ENCODE measurements around the gene DPYD.
"Not testable (repeated sequence)": the region's sequence is repeated elsewhere in the genome, so short reads cannot be mapped to it uniquely, and the experiment has no call there.

Gene DPYD

DNA sequence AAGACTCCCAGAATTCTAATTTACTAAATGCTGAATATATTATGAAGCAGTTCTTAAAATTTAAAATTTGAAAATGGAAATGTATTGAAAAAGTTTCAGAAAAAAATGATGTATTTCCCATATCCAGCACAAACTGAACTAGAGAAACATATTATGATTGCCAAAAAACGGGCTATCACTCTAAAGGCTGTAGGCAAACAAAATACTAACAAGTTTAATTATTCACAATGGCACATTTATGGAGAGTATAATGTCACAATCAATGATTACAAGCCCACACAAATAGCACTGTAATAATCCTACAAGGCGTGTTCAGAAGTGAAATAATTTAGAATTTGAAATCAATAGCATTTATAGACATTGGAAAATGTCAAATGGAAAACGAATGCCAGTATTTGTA lies 667.9 kb downstream of the DPYD start:
- Histone ChIP-seq H3K9ac (ENCODE audit: low read depth, low read length) (no peak overlapping the region), H3K36me3 (ENCODE audit: control insufficient read depth, insufficient read depth, low read length) (no peaks in the 10 kb centered on the region), H3K4me3 (ENCODE audit: low read depth, low read length) (no peak overlapping the region), H3K27me3 (ENCODE audit: control insufficient read depth, insufficient read depth, low read length) (no peaks in the 10 kb centered on the region), H3K4me1 (ENCODE audit: control insufficient read depth, insufficient read depth, low read length) (no peaks in the 10 kb centered on the region), H3K9me3 (ENCODE audit: control insufficient read depth, insufficient read depth, low read length) (no peaks in the 10 kb centered on the region)

- H3K36me3 ChIP-seq (ENCODE audit: control insufficient read depth, insufficient read depth, low read length): no peaks in the 10 kb centered on the region
- H3K9me3 ChIP-seq (ENCODE audit: control insufficient read depth, insufficient read depth, low read length): no peaks in the 10 kb centered on the region
- no peak overlapping the region for H3K4me3 ChIP-seq (ENCODE audit: low read depth, low read length)
- H3K9ac ChIP-seq (ENCODE audit: low read depth, low read length): no peak overlapping the region
- no peaks in the 10 kb centered on the region for H3K4me1 ChIP-seq (ENCODE audit: control insufficient read depth, insufficient read depth, low read length)
- no peaks in the 10 kb centered on the region for H3K27me3 ChIP-seq (ENCODE audit: control insufficient read depth, insufficient read depth, low read length)
Observed at GRCh38 chr1:97252076-97252475, 668.8 kb downstream of the DPYD start.

- Histone ChIP-seq H3K4me3 (ENCODE audit: low read depth, low read length) (no peak overlapping the region), H3K27me3 (ENCODE audit: control insufficient read depth, insufficient read depth, low read length) (no peaks in the 10 kb centered on the region), H3K36me3 (ENCODE audit: control insufficient read depth, insufficient read depth, low read length) (no peaks in the 10 kb centered on the region), H3K9me3 (ENCODE audit: control insufficient read depth, insufficient read depth, low read length) (no peaks in the 10 kb centered on the region), H3K4me1 (ENCODE audit: control insufficient read depth, insufficient read depth, low read length) (no peaks in the 10 kb centered on the region), H3K9ac (ENCODE audit: low read depth, low read length) (no peak overlapping the region)
Observed at GRCh38 chr1:97247196-97247595, 673.6 kb downstream of the DPYD start.

DNA sequence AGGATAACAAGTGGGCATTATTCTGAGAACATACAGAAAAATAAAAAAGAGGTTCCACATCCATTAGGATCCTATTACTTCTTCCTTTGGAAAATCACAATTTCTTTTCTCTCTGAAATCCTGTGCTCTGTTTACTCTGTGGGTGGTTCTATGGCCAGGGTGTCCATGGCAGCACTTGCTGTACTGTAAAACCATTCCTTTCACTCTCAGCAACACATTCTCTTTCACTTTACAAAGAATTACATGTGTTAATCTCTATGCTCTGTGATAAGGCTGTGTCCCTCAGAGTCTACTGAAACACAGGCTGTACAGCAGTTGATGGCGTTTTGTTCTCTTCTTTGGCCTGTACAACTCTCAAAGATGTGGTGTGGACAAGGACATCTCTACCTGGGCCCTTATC lies 675.2 kb downstream of the DPYD start:
- Histone ChIP-seq H3K9ac (ENCODE audit: low read depth, low read length) (no peak overlapping the region), H3K27me3 (ENCODE audit: control insufficient read depth, insufficient read depth, low read length) (no peaks in the 10 kb centered on the region), H3K9me3 (ENCODE audit: control insufficient read depth, insufficient read depth, low read length) (no peaks in the 10 kb centered on the region), H3K4me1 (ENCODE audit: control insufficient read depth, insufficient read depth, low read length) (no peaks in the 10 kb centered on the region), H3K4me3 (ENCODE audit: low read depth, low read length) (no peak overlapping the region), H3K36me3 (ENCODE audit: control insufficient read depth, insufficient read depth, low read length) (no peaks in the 10 kb centered on the region)

DNA sequence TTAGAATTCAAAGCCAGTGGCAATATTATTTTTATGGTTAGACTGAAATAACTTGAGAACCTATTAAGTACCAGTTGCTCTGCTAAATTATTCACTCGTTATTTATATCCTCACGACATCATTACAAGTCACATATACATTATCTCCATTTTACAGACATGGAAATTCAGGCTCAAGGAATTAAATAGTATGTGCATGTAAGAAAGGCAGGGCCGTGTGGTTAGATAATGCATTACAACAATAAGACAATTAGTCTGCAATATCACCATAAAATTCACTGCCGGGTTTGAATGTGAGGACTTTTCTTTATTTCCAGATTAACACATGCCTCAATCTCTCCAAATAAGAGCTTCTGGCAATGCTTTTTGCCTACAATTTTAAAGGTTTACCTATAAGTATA lies 675.8 kb downstream of the DPYD start:
- Histone ChIP-seq H3K27me3 (ENCODE audit: control insufficient read depth, insufficient read depth, low read length) (no peaks in the 10 kb centered on the region), H3K36me3 (ENCODE audit: control insufficient read depth, insufficient read depth, low read length) (no peaks in the 10 kb centered on the region), H3K4me3 (ENCODE audit: low read depth, low read length) (no peak overlapping the region), H3K4me1 (ENCODE audit: control insufficient read depth, insufficient read depth, low read length) (no peaks in the 10 kb centered on the region), H3K9ac (ENCODE audit: low read depth, low read length) (no peak overlapping the region), H3K9me3 (ENCODE audit: control insufficient read depth, insufficient read depth, low read length) (no peaks in the 10 kb centered on the region)

- Histone ChIP-seq H3K9ac (ENCODE audit: low read depth, low read length) (no peak overlapping the region), H3K36me3 (ENCODE audit: control insufficient read depth, insufficient read depth, low read length) (no peaks in the 10 kb centered on the region), H3K9me3 (ENCODE audit: control insufficient read depth, insufficient read depth, low read length) (no peaks in the 10 kb centered on the region)
Observed at GRCh38 chr1:97243973-97244560, 676.8 kb downstream of the DPYD start.

DNA sequence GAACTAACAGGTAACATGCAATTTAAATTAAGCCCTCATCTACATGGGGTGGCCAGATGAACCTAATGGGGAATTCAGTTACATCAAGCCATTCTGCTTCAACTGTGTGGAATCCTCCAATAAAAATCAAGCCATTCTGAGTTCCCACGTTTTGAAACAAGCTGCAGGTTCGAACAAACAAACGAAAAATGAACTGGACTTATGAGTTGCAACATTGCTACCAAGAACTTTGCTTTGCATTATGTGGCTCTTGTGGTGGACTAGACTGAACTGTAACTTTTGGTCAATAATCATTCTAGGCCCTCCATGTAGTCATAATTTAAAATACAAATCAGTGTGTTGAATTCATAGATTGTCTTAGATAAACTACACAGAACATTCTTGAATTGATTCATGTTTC lies 682.0 kb downstream of the DPYD start:
- Histone ChIP-seq H3K4me1 (ENCODE audit: control insufficient read depth, insufficient read depth, low read length) (no peaks in the 10 kb centered on the region), H3K36me3 (ENCODE audit: control insufficient read depth, insufficient read depth, low read length) (no peaks in the 10 kb centered on the region), H3K4me3 (ENCODE audit: low read depth, low read length) (no peak overlapping the region), H3K9ac (ENCODE audit: low read depth, low read length) (no peak overlapping the region), H3K27me3 (ENCODE audit: control insufficient read depth, insufficient read depth, low read length) (no peaks in the 10 kb centered on the region), H3K9me3 (ENCODE audit: control insufficient read depth, insufficient read depth, low read length) (no peaks in the 10 kb centered on the region)

More at GRCh38 chr1:97243973-97244560, 676.8 kb downstream of the DPYD start:
- H3K4me3 ChIP-seq (ENCODE audit: low read depth, low read length): no peak overlapping the region
- H3K27me3 ChIP-seq (ENCODE audit: control insufficient read depth, insufficient read depth, low read length): no peaks in the 10 kb centered on the region
- H3K4me1 ChIP-seq (ENCODE audit: control insufficient read depth, insufficient read depth, low read length): no peaks in the 10 kb centered on the region

DNA sequence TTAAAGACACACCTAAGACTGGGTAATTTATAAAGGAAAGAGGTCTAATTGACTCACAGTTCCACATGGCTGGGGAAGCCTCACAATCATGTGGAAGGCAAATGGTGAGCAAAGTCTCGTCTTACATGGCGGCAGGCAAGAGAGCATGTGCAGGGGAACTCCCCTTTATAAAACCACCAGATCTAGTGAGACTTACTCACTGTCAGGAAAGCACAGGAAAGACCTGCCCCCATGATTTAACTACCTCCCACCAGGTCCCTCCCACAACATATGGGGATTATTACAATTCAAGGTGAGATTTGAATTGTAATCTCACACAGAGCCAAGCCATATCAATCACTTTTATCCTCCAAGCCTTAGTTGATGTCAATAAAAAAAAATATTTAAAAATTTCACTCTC lies 689.5 kb downstream of the DPYD start:
- H3K4me1 ChIP-seq (ENCODE audit: control insufficient read depth, insufficient read depth, low read length); H3K27me3 ChIP-seq (ENCODE audit: control insufficient read depth, insufficient read depth, low read length); H3K9ac ChIP-seq (ENCODE audit: low read depth, low read length); H3K4me3 ChIP-seq (ENCODE audit: low read depth, low read length); H3K36me3 ChIP-seq (ENCODE audit: control insufficient read depth, insufficient read depth, low read length); H3K9me3 ChIP-seq (ENCODE audit: control insufficient read depth, insufficient read depth, low read length): not testable (repeated sequence)

DNA sequence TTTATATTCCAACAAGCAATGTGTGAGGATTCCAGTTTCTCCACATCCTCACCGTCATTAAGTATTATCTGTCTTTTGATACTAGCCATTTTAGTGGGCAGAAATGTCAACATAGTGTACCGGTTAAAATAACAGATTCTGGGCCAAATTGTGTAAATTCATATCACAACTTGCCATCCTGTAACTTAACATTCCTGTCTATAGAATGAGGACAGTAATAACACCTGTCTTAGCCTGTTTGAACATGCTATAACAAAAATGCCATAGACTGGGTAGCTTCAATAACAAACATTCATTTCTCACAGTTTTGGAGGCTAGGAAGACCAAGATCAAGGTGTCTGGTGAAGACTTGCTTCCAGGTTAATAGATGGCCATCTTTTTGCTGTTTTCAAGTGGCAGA lies 708.2 kb downstream of the DPYD start:
- no peaks in the 10 kb centered on the region for H3K36me3 ChIP-seq (ENCODE audit: control insufficient read depth, insufficient read depth, low read length)
- no peak overlapping the region for H3K4me3 ChIP-seq (ENCODE audit: low read depth, low read length)
- H3K4me1 ChIP-seq (ENCODE audit: control insufficient read depth, insufficient read depth, low read length): no peaks in the 10 kb centered on the region
- H3K9me3 ChIP-seq (ENCODE audit: control insufficient read depth, insufficient read depth, low read length): no peaks in the 10 kb centered on the region
- no peaks in the 10 kb centered on the region for H3K27me3 ChIP-seq (ENCODE audit: control insufficient read depth, insufficient read depth, low read length)
- H3K9ac ChIP-seq (ENCODE audit: low read depth, low read length): no peak overlapping the region

DNA sequence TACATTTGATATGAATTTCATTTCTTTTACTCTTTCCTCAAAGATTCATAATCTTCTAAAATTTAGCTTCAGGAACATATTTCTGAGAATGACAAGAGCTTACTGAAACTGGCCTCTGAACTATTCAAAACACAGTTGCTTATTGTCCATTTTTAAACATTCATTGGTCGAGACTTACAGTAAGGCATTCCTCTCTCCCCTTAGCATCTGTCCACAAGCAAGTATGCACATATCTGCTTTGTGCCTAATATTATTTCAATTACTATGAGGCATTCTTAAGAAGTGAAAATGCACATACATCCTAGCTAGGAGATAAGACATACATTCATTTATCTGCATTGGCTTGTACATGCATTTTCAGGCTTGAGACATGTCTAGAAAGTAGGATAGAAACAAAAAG lies 710.5 kb downstream of the DPYD start:
- Histone ChIP-seq H3K27me3 (ENCODE audit: control insufficient read depth, insufficient read depth, low read length) (no peaks in the 10 kb centered on the region), H3K36me3 (ENCODE audit: control insufficient read depth, insufficient read depth, low read length) (no peaks in the 10 kb centered on the region), H3K9me3 (ENCODE audit: control insufficient read depth, insufficient read depth, low read length) (no peaks in the 10 kb centered on the region), H3K4me3 (ENCODE audit: low read depth, low read length) (no peak overlapping the region), H3K4me1 (ENCODE audit: control insufficient read depth, insufficient read depth, low read length) (no peaks in the 10 kb centered on the region), H3K9ac (ENCODE audit: low read depth, low read length) (no peak overlapping the region)

- no peaks in the 10 kb centered on the region for H3K4me1 ChIP-seq (ENCODE audit: control insufficient read depth, insufficient read depth, low read length)
- no peaks in the 10 kb centered on the region for H3K27me3 ChIP-seq (ENCODE audit: control insufficient read depth, insufficient read depth, low read length)
- H3K4me3 ChIP-seq (ENCODE audit: low read depth, low read length): no peak overlapping the region
- H3K9ac ChIP-seq (ENCODE audit: low read depth, low read length): no peak overlapping the region
- no peaks in the 10 kb centered on the region for H3K9me3 ChIP-seq (ENCODE audit: control insufficient read depth, insufficient read depth, low read length)
- H3K36me3 ChIP-seq (ENCODE audit: control insufficient read depth, insufficient read depth, low read length): no peaks in the 10 kb centered on the region
Observed at GRCh38 chr1:97209381-97209957, 711.4 kb downstream of the DPYD start.

- Histone ChIP-seq H3K9ac (ENCODE audit: low read depth, low read length) (no peak overlapping the region), H3K36me3 (ENCODE audit: control insufficient read depth, insufficient read depth, low read length) (no peaks in the 10 kb centered on the region), H3K4me3 (ENCODE audit: low read depth, low read length) (no peak overlapping the region), H3K27me3 (ENCODE audit: control insufficient read depth, insufficient read depth, low read length) (no peaks in the 10 kb centered on the region), H3K9me3 (ENCODE audit: control insufficient read depth, insufficient read depth, low read length) (no peaks in the 10 kb centered on the region), H3K4me1 (ENCODE audit: control insufficient read depth, insufficient read depth, low read length) (peaks cover under 1% of the 10 kb centered on the region)
Observed at GRCh38 chr1:97207868-97208267, 713.0 kb downstream of the DPYD start.

Measured in iPS-15b (cell line).